NCI-H1694 (cell line): ENCODE measurements around the gene CDC45.
"Not testable (repeated sequence)": the region's sequence is repeated elsewhere in the genome, so short reads cannot be mapped to it uniquely, and the experiment has no call there.

Source experiments
- DNase-seq: peaks from one replicate; lab custom pipeline; 2025; lab: John Stamatoyannopoulos, UW

The CDC45 gene

DNA sequence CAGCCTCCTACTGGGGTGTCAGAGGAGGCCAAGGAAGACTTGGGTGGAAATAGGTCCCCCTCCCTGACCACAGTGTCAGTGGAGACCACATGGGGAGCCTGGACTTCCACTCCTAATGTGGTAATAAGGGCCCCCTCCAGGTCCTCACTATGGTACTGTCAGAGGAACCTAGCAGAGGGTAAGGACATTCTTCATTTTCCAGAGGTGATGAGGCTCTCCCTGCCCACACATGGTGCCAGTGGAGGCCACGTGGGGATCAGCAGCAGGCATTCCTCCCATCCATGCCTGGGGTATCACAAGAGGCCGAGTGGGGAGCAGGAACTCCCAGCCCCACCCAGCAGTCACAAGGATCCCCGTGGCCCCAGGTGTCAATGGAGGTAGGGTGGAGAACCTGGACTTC is 51.0 kb downstream of the CDC45 start:
- DNase-seq, result no peak

GRCh38 chr22:19531327-19531726 is 51.6 kb downstream of the CDC45 start:
- DNase-seq, result not testable (repeated sequence)

DNA sequence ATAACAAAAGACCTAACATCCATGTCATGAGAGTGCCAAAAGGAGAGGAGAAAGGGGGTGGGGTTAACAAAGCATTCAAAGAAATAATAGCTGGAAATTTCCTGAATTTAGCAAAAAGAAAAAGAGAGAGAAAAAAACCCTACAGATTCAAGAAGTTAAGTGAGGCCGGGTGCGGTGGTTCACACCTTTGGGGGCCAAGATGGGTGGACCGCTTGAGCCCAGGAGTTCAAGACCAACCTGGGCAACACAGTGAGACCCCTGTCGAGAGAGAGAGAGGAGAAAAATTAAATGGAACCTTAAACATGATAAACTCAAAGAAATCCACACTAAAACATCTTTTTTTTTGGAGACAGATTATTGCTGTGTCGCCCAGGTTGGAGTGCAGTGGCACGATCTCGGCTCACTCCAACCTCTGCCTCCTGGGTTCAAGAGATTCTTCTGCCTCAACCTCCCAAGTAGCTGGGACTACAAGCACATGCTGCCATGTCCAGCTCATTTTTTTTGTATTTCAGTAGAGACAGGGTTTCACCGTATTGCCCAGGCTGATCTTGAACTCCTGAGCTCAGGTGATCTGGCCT is 53.4 kb downstream of the CDC45 start:
- no peak for DNase-seq

- no peak for DNase-seq
Observed at GRCh38 chr22:19533857-19534256, 54.1 kb downstream of the CDC45 start.

- DNase-seq, result no peak
Observed at GRCh38 chr22:19535001-19535400, 55.3 kb downstream of the CDC45 start.

DNA sequence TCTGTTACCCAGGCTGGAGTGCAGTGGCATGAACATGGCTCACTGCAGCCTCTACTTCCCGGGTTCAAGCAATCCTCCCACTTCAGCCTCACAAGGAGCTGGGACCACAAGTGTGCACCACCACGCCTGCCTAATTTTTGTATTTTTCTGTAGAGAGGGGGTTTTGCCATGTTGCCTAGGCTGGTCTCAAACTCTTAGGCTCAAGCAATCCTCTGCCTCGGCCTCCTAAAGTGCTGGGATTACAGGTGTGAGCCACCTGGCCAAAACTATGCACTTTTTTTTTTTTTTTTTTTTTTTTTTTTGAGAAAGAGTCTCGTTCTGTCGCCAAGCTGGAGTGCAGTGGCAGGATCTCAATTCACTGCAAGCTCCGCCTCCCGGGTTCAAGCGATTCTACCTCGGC is 56.8 kb downstream of the CDC45 start:
- no peak for DNase-seq

- no peak for DNase-seq
Observed at GRCh38 chr22:19537941-19538488, 58.3 kb downstream of the CDC45 start.

GRCh38 chr22:19540394-19540793 is 60.7 kb downstream of the CDC45 start:
- no peak for DNase-seq

- DNase-seq, result no peak
Observed at GRCh38 chr22:19543970-19544708, 64.4 kb downstream of the CDC45 start.

DNA sequence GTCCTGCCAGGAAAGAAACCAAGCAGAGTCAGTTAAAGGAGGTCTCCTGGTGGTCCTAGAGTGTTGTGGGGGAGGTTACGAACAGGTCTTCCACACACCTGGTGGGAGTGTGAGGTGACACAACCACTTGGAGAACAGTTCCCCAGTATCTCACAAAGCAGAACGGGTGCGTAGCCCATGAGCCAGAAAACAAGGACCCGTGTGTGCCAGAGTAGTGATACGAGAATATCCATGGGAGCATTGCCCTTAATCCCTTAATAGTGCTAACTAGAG is 66.2 kb downstream of the CDC45 start:
- DNase-seq, result no peak

DNA sequence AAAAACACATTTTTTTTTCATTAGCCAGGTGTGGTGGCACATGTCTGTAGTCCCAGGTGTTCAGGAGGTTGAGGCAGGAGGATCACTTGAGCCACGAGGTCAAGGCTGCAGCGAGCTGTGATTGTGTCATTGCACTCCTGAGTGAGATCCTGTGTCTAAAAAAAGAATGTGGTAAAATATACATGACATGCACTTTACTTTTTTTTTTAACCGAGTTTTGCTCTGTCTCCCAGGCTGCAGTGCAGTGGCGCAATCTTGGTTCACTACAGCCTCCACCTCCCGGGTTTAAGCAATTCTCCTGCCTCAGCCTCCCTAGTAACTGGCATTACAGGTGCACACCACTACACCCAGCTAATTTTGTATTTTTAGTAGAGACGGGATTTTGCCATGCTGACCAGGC is 67.0 kb downstream of the CDC45 start:
- DNase-seq, result no peak

- DNase-seq, result no peak
Observed at GRCh38 chr22:19547620-19548019, 67.9 kb downstream of the CDC45 start.

GRCh38 chr22:19548427-19548826 is 68.7 kb downstream of the CDC45 start:
- not testable (repeated sequence) for DNase-seq

DNA sequence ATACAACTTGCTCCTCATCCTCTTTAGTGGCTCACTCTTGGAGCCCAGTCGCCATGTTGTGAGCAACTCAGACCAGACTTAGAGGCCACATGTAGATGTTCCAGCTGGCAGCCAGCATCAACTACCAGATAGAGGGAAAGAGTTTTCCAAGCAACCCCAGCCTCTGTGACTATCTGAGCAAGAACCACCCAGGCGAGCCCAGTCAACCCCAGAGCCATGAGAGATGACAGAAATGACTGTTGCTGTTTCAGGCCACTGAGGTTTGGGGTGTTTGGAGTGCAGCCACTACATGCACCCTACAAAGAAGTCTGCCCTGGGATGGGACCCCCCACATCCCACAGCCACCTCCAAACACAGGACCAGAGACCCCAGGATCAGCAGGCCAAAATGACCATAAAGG is 69.2 kb downstream of the CDC45 start:
- DNase-seq, result no peak

GRCh38 chr22:19549428-19549827 is 69.7 kb downstream of the CDC45 start:
- no peak for DNase-seq

DNA sequence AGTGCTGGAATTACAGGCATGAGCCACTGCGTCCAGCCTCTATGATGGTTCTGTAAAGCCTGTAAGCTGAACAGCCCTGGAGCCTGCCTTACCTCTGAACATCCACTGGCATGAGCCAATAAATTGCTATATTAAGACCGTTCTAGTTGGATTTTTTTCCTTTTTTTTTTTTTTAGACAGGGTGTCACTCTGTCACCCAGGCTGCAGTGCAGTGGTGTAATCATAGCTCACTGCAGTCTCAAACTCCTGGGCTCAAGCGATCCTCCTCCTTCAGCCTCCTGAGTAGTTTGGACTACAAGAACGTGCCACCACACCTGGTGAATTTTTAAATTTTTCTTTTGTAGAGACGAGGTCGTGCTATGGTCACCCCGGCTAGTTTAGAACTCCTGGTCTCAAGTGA is 70.7 kb downstream of the CDC45 start:
- no peak for DNase-seq

GRCh38 chr22:19553201-19553600 is 73.5 kb downstream of the CDC45 start:
- no peak for DNase-seq

DNA sequence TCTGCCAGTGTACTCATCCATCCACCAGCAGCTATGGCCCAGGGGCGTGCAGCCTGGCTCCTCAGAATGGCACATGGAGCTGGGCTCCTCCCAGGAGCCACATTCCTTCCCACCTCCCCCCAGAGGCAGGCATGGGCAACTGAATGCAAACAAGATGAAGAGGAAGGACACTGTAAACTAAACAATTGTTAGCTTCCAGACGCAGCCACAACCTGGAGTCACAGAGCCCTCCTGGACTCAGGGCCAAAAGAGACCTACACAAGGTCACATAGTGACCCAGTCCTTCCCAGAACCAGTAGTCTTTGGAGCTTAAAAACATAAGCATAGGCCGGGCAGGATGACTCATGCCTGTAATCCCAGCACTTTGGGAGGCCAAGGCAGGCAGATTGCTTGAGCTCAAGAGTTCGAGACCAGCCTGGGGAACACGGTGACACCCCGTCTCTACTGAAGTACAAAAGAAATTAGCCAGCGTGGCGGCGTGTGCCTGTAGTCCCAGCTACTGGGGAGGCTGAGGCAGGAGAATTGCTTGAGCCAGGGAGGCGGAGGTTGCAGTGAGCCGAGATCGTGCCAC is 75.2 kb downstream of the CDC45 start:
- no peak for DNase-seq

- no peak for DNase-seq
Observed at GRCh38 chr22:19555651-19556050, 75.9 kb downstream of the CDC45 start.

- DNase-seq, result no peak
Observed at GRCh38 chr22:19556963-19557545, 77.3 kb downstream of the CDC45 start.

- DNase-seq, result no peak
Observed at GRCh38 chr22:19559324-19559811, 79.6 kb downstream of the CDC45 start.

GRCh38 chr22:19559956-19560355 is 80.2 kb downstream of the CDC45 start:
- no peak for DNase-seq
